Mesendoderm (in vitro differentiated cells): ENCODE results near the gene PTPRG.

ENCODE experiments used
- DNase-seq: peaks from one replicate; pipeline ENCODE4 v3.0.0; 2013
- H2AK5ac ChIP-seq: 2 replicates; pipeline ENCODE4 v1.6.1; 2013; ENCODE audit warnings: low read length, inconsistent platforms
- H2BK120ac ChIP-seq: 2 replicates; pipeline ENCODE4 v1.6.1; 2013; ENCODE audit warnings: low read depth, mild to moderate bottlenecking, low read length, moderate library complexity, mixed read lengths
- H2BK15ac ChIP-seq: replicated peaks from 2 replicates; pipeline ENCODE4 v1.6.1; 2013; ENCODE audit warnings: low read depth, mild to moderate bottlenecking, moderate library complexity
- H2BK5ac ChIP-seq: 2 replicates; pipeline ENCODE4 v1.6.1; 2013; ENCODE audit warnings: low read length, inconsistent platforms
- H3K18ac ChIP-seq: 2 replicates; pipeline ENCODE4 v1.6.1; 2013; ENCODE audit warnings: mild to moderate bottlenecking, low read length, mixed read lengths
- H3K23ac ChIP-seq: one replicate; pipeline ENCODE4 v1.6.1; 2013; ENCODE audit warnings: low read length
- H3K27ac ChIP-seq: 2 replicates; pipeline ENCODE4 v1.5.1; 2013; ENCODE audit warnings: low read depth, mild to moderate bottlenecking, inconsistent platforms, low read length, moderate library complexity
- H3K27me3 ChIP-seq: 2 replicates; pipeline ENCODE4 v1.6.1; 2013; ENCODE audit warnings: low read length, control low read depth, mild to moderate bottlenecking, inconsistent platforms; ENCODE audit not compliant: insufficient read depth, poor library complexity
- H3K36me3 ChIP-seq: 2 replicates; pipeline ENCODE4 v1.6.1; 2013; ENCODE audit warnings: low read length, inconsistent platforms; ENCODE audit not compliant: control insufficient read depth, insufficient read depth
- H3K4ac ChIP-seq: one replicate; pipeline ENCODE4 v1.6.1; 2013; ENCODE audit warnings: low read depth, mild to moderate bottlenecking, low read length, moderate library complexity
- H3K4me1 ChIP-seq: 2 replicates; pipeline ENCODE4 v1.6.1; 2013; ENCODE audit warnings: low read depth, low read length, inconsistent platforms; ENCODE audit not compliant: control insufficient read depth
- H3K4me2 ChIP-seq: 2 replicates; pipeline ENCODE4 v1.6.1; 2013; ENCODE audit warnings: low read length
- H3K4me3 ChIP-seq: 2 replicates; pipeline ENCODE4 v1.5.1; 2013; ENCODE audit warnings: mild to moderate bottlenecking, low read length
- H3K56ac ChIP-seq: one replicate; pipeline ENCODE4 v1.6.1; 2013; ENCODE audit warnings: low read length
- H3K79me1 ChIP-seq: 2 replicates; pipeline ENCODE4 v1.6.1; 2013; ENCODE audit warnings: low read length, inconsistent platforms
- H3K79me2 ChIP-seq: 2 replicates; pipeline ENCODE4 v1.6.1; 2013; ENCODE audit warnings: mild to moderate bottlenecking, low read length; ENCODE audit not compliant: control insufficient read depth, insufficient read depth
- H3K9ac ChIP-seq: 2 replicates; pipeline ENCODE4 v1.6.1; 2013; ENCODE audit warnings: low read length, inconsistent platforms
- H4K5ac ChIP-seq: one replicate; pipeline ENCODE4 v1.6.1; 2013; ENCODE audit warnings: low read length
- H4K8ac ChIP-seq: one replicate; pipeline ENCODE4 v1.6.1; 2013; ENCODE audit warnings: low read depth, mild to moderate bottlenecking, control low read depth, low read length, moderate library complexity
- WGBS: extraction: QIAGEN DNeasy Blood & Tissue Kit; methylation state at CpG from one replicate; pipeline ENCODE4 v1.1.7; 2013; ENCODE audit warnings: low lambda C conversion rate, missing lambda C conversion rate; ENCODE audit not compliant: insufficient coverage; ENCODE audit errors: extremely low coverage; 5-methylcytosine and 5-hydroxymethylcytosine counted together

PTPRG gene

GRCh38 chr3:61822588-61822987, 261.2 kb downstream of the PTPRG start:
- WGBS = no CpG with 5 or more reads among the region's 2 CpGs
- Histone ChIP-seq H3K27ac (no peak overlapping the region), H3K4me3 (no peak overlapping the region)

GRCh38 chr3:61824553-61825135, 263.3 kb downstream of the PTPRG start:
- Histone ChIP-seq H3K36me3 (no peaks in the 10 kb centered on the region), H3K4me2 (no peak overlapping the region), H3K18ac (no peak overlapping the region), H3K4ac (no peak overlapping the region), H3K79me2 (peaks cover 44% of the 10 kb centered on the region), H3K79me1 (peaks cover 20% of the 10 kb centered on the region), H3K9ac (no peak overlapping the region), H3K23ac (no peak overlapping the region), H2BK5ac (no peak overlapping the region), H3K4me3 (no peak overlapping the region), H2BK15ac (no peak overlapping the region), H3K4me1 (peaks cover 3% of the 10 kb centered on the region), H4K5ac (no peak overlapping the region), H3K27ac (no peak overlapping the region), H2AK5ac (no peak overlapping the region), H4K8ac (no peak overlapping the region), H3K27me3 (no peaks in the 10 kb centered on the region), H3K56ac (no peak overlapping the region), H2BK120ac (no peak overlapping the region)
- DNase-seq = no peak
- no CpG with 5 or more reads among the region's 2 CpGs for WGBS

More at GRCh38 chr3:61822588-61822987, 261.2 kb downstream of the PTPRG start:
- H2AK5ac ChIP-seq = no peak overlapping the region
- H3K4ac ChIP-seq = no peak overlapping the region
- no peak overlapping the region for H3K23ac ChIP-seq
- H4K8ac ChIP-seq = no peak overlapping the region
- H2BK120ac ChIP-seq = no peak overlapping the region
- H3K9ac ChIP-seq = no peak overlapping the region
- no peak overlapping the region for H2BK5ac ChIP-seq
- H3K79me1 ChIP-seq = peaks cover 16% of the 10 kb centered on the region
- no peak overlapping the region for H3K4me2 ChIP-seq
- no peak for DNase-seq
- no peak overlapping the region for H4K5ac ChIP-seq
- peaks cover 33% of the 10 kb centered on the region for H3K79me2 ChIP-seq
- H2BK15ac ChIP-seq = no peak overlapping the region
- no peaks in the 10 kb centered on the region for H3K27me3 ChIP-seq
- H3K56ac ChIP-seq = no peak overlapping the region
- H3K18ac ChIP-seq = no peak overlapping the region
- no peaks in the 10 kb centered on the region for H3K4me1 ChIP-seq
- no peaks in the 10 kb centered on the region for H3K36me3 ChIP-seq

- H3K4me1 ChIP-seq = peaks cover 3% of the 10 kb centered on the region
- peaks cover 47% of the 10 kb centered on the region for H3K79me2 ChIP-seq
- H3K4me3 ChIP-seq = no peak overlapping the region
- no peaks in the 10 kb centered on the region for H3K27me3 ChIP-seq
- no peak overlapping the region for H3K9ac ChIP-seq
- no peak overlapping the region for H3K56ac ChIP-seq
- no peak overlapping the region for H3K4ac ChIP-seq
- H2AK5ac ChIP-seq = no peak overlapping the region
- H2BK120ac ChIP-seq = no peak overlapping the region
- no peak overlapping the region for H2BK5ac ChIP-seq
- no peak overlapping the region for H4K5ac ChIP-seq
- no peak overlapping the region for H4K8ac ChIP-seq
- H3K18ac ChIP-seq = no peak overlapping the region
- H3K27ac ChIP-seq = no peak overlapping the region
- DNase-seq = no peak
- H3K4me2 ChIP-seq = no peak overlapping the region
- no peaks in the 10 kb centered on the region for H3K36me3 ChIP-seq
- H2BK15ac ChIP-seq = no peak overlapping the region
- peaks cover 16% of the 10 kb centered on the region for H3K79me1 ChIP-seq
- no peak overlapping the region for H3K23ac ChIP-seq
- WGBS = no CpG with 5 or more reads among the region's 5 CpGs
These were observed 264.8 kb downstream of the PTPRG start for GRCh38 chr3:61826161-61826560.

GRCh38 chr3:61828184-61828874, 267.0 kb downstream of the PTPRG start:
- H3K56ac ChIP-seq = no peak overlapping the region
- H3K4me1 ChIP-seq = peaks cover 3% of the 10 kb centered on the region
- H3K36me3 ChIP-seq = no peaks in the 10 kb centered on the region
- H3K4me2 ChIP-seq = no peak overlapping the region
- H2BK120ac ChIP-seq = no peak overlapping the region
- no peak overlapping the region for H4K8ac ChIP-seq
- no peak overlapping the region for H2BK15ac ChIP-seq
- H3K18ac ChIP-seq = no peak overlapping the region
- peaks cover 56% of the 10 kb centered on the region for H3K79me2 ChIP-seq
- no peak overlapping the region for H2AK5ac ChIP-seq
- no peak overlapping the region for H3K9ac ChIP-seq
- H4K5ac ChIP-seq = no peak overlapping the region
- DNase-seq = no peak
- no peak overlapping the region for H3K4ac ChIP-seq
- WGBS = no CpG with 5 or more reads among the region's 7 CpGs
- no peak overlapping the region for H3K4me3 ChIP-seq
- H2BK5ac ChIP-seq = no peak overlapping the region
- H3K23ac ChIP-seq = no peak overlapping the region
- no peaks in the 10 kb centered on the region for H3K27me3 ChIP-seq
- peaks cover 18% of the 10 kb centered on the region for H3K79me1 ChIP-seq
- H3K27ac ChIP-seq = no peak overlapping the region

GRCh38 chr3:61828880-61829721, 267.7 kb downstream of the PTPRG start:
- peaks cover 58% of the 10 kb centered on the region for H3K79me2 ChIP-seq
- H3K27ac ChIP-seq = no peak overlapping the region
- no peak overlapping the region for H3K23ac ChIP-seq
- H3K79me1 ChIP-seq = peaks cover 18% of the 10 kb centered on the region
- DNase-seq = no peak
- H3K36me3 ChIP-seq = no peaks in the 10 kb centered on the region
- no CpG with 5 or more reads among the region's 16 CpGs for WGBS
- peaks cover 3% of the 10 kb centered on the region for H3K4me1 ChIP-seq
- H3K9ac ChIP-seq = no peak overlapping the region
- H3K4ac ChIP-seq = no peak overlapping the region
- H2AK5ac ChIP-seq = no peak overlapping the region
- H3K18ac ChIP-seq = no peak overlapping the region
- H3K4me3 ChIP-seq = no peak overlapping the region
- no peak overlapping the region for H2BK15ac ChIP-seq
- H3K4me2 ChIP-seq = no peak overlapping the region
- no peak overlapping the region for H2BK120ac ChIP-seq
- no peak overlapping the region for H2BK5ac ChIP-seq
- no peaks in the 10 kb centered on the region for H3K27me3 ChIP-seq
- no peak overlapping the region for H3K56ac ChIP-seq
- H4K8ac ChIP-seq = no peak overlapping the region
- H4K5ac ChIP-seq = no peak overlapping the region
